ENCODE results near the gene GSG1L. TPM values are rescaled to one million over a fixed set of nuclear protein-coding genes. Genes with fewer than 3 reads are reported as not detected.
"Not testable (repeated sequence)": the region's sequence is repeated elsewhere in the genome, so short reads cannot be mapped to it uniquely, and the experiment has no call there.

The GSG1L gene
- polyA plus RNA-seq, 1 donor (not counting 4 experiments of a cell fraction or from before 2014, with no cell fraction given): not detected

DNA sequence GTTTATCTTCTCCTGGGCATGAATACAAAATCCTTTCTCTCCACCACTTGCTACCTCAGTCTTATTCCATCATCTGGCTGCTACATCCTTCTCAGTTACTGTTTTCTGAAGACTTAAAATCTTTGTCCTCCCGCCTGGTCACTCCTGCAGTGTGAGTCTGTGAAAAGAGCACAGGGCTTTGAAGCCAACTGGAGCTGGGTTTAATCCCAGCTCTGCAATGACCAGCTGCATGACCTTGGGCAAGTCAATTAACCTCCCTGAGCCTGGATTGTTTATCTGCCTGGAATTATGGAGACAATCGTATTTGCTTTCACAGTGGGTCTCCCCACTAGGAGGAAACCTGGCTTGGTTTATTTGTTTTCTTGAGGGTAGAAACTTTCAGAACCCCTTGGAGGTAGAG is 183.2 kb downstream of the GSG1L start:
- no peaks in the 10 kb centered on the region for H3K4me1 ChIP-seq (ENCODE audit: control insufficient read depth, extremely low read depth, insufficient read depth, low read length)
- H4K20me1 ChIP-seq (ENCODE audit: control insufficient read depth, extremely low read depth, insufficient read depth, low read length): no peaks in the 10 kb centered on the region
- H3K9ac ChIP-seq (ENCODE audit: control insufficient read depth, extremely low read depth, insufficient read depth, low read length): no peak overlapping the region
- H3K27ac ChIP-seq (ENCODE audit: control insufficient read depth, insufficient read depth, low read length): no peak overlapping the region
- FAIRE-seq (no peak), DNase-seq (ENCODE audit: low read depth, low spot score) (no peak)
- H3K9me3 ChIP-seq (ENCODE audit: control insufficient read depth, low read depth, low read length): peaks cover 3% of the 10 kb centered on the region
- H3K79me2 ChIP-seq (ENCODE audit: control insufficient read depth, insufficient read depth, low read length): no peaks in the 10 kb centered on the region
- no peak overlapping the region for H3K4me3 ChIP-seq (ENCODE audit: control insufficient read depth in 2 of 3, extremely low read depth in 1 of 3, insufficient read depth in 2 of 3, low read depth in 1 of 3, low read length in 3 of 3)
- H3K36me3 ChIP-seq (ENCODE audit: control insufficient read depth in 2 of 2, extremely low read depth in 1 of 2, insufficient read depth in 2 of 2, low read length in 2 of 2): no peaks in the 10 kb centered on the region
- no peak for TF ChIP-seq EZH2 (IDR thresholded peaks at IDR 0.05; ENCODE audit: low read length)
- TF ChIP-seq, protein P1, sequence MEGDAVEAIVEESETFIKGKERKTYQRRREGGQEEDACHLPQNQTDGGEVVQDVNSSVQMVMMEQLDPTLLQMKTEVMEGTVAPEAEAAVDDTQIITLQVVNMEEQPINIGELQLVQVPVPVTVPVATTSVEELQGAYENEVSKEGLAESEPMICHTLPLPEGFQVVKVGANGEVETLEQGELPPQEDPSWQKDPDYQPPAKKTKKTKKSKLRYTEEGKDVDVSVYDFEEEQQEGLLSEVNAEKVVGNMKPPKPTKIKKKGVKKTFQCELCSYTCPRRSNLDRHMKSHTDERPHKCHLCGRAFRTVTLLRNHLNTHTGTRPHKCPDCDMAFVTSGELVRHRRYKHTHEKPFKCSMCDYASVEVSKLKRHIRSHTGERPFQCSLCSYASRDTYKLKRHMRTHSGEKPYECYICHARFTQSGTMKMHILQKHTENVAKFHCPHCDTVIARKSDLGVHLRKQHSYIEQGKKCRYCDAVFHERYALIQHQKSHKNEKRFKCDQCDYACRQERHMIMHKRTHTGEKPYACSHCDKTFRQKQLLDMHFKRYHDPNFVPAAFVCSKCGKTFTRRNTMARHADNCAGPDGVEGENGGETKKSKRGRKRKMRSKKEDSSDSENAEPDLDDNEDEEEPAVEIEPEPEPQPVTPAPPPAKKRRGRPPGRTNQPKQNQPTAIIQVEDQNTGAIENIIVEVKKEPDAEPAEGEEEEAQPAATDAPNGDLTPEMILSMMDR (optimal IDR thresholded peaks at IDR 0.05 in 1 of 3, IDR thresholded peaks at IDR 0.05 in 1 of 3, conservative IDR thresholded peaks at IDR 0.05 in 1 of 3; ENCODE audit: extremely low read depth in 1 of 3, insufficient read depth in 2 of 3, low read length in 3 of 3): no peak
- no peak overlapping the region for H3K4me2 ChIP-seq (ENCODE audit: control insufficient read depth, extremely low read depth, insufficient read depth, low read depth, low read length)
- H2AFZ ChIP-seq (ENCODE audit: control insufficient read depth, low read length): no peak overlapping the region
- H3K27me3 ChIP-seq (ENCODE audit: control insufficient read depth, extremely low read depth, insufficient read depth, low read length): no peaks in the 10 kb centered on the region
- H3K9me1 ChIP-seq (ENCODE audit: control insufficient read depth, extremely low read depth, insufficient read depth, low read length): no peaks in the 10 kb centered on the region
- dilution Hi-C loops (cut with MboI; ENCODE audit: extremely low pct_ligation_motif_present, low sequenced_read_pairs): no loop called here

- H3K4me2 ChIP-seq (ENCODE audit: control insufficient read depth, extremely low read depth, insufficient read depth, low read depth, low read length): no peak overlapping the region
- dilution Hi-C loops (cut with MboI; ENCODE audit: extremely low pct_ligation_motif_present, low sequenced_read_pairs): no loop called here
- FAIRE-seq: no peak
- no peak overlapping the region for H3K4me3 ChIP-seq (ENCODE audit: control insufficient read depth in 2 of 3, extremely low read depth in 1 of 3, insufficient read depth in 2 of 3, low read depth in 1 of 3, low read length in 3 of 3)
- H2AFZ ChIP-seq (ENCODE audit: control insufficient read depth, low read length): no peak overlapping the region
- H3K27ac ChIP-seq (ENCODE audit: control insufficient read depth, insufficient read depth, low read length): no peak overlapping the region
- no peaks in the 10 kb centered on the region for H3K36me3 ChIP-seq (ENCODE audit: control insufficient read depth in 2 of 2, extremely low read depth in 1 of 2, insufficient read depth in 2 of 2, low read length in 2 of 2)
- H3K9me3 ChIP-seq (ENCODE audit: control insufficient read depth, low read depth, low read length): peaks cover 5% of the 10 kb centered on the region
- H3K4me1 ChIP-seq (ENCODE audit: control insufficient read depth, extremely low read depth, insufficient read depth, low read length): no peaks in the 10 kb centered on the region
- no peaks in the 10 kb centered on the region for H3K79me2 ChIP-seq (ENCODE audit: control insufficient read depth, insufficient read depth, low read length)
- H3K9me1 ChIP-seq (ENCODE audit: control insufficient read depth, extremely low read depth, insufficient read depth, low read length): no peaks in the 10 kb centered on the region
- no peaks in the 10 kb centered on the region for H4K20me1 ChIP-seq (ENCODE audit: control insufficient read depth, extremely low read depth, insufficient read depth, low read length)
- H3K27me3 ChIP-seq (ENCODE audit: control insufficient read depth, extremely low read depth, insufficient read depth, low read length): no peaks in the 10 kb centered on the region
- no peak overlapping the region for H3K9ac ChIP-seq (ENCODE audit: control insufficient read depth, extremely low read depth, insufficient read depth, low read length)
- no peak for DNase-seq (ENCODE audit: low read depth, low spot score)
- TF ChIP-seq, protein P1 (optimal IDR thresholded peaks at IDR 0.05 in 1 of 3, IDR thresholded peaks at IDR 0.05 in 1 of 3, conservative IDR thresholded peaks at IDR 0.05 in 1 of 3; ENCODE audit: extremely low read depth in 1 of 3, insufficient read depth in 2 of 3, low read length in 3 of 3): no peak
- no peak for TF ChIP-seq EZH2 (IDR thresholded peaks at IDR 0.05; ENCODE audit: low read length)
Observed at GRCh38 chr16:27879601-27880247, 183.8 kb downstream of the GSG1L start.

GRCh38 chr16:27872627-27873026 is 190.9 kb downstream of the GSG1L start:
- DNase-seq (ENCODE audit: low read depth, low spot score); H3K79me2 ChIP-seq (ENCODE audit: control insufficient read depth, insufficient read depth, low read length); H3K9me3 ChIP-seq (ENCODE audit: control insufficient read depth, low read depth, low read length); H3K27me3 ChIP-seq (ENCODE audit: control insufficient read depth, extremely low read depth, insufficient read depth, low read length); FAIRE-seq; dilution Hi-C loops (cut with MboI; ENCODE audit: extremely low pct_ligation_motif_present, low sequenced_read_pairs); H3K9ac ChIP-seq (ENCODE audit: control insufficient read depth, extremely low read depth, insufficient read depth, low read length); H3K27ac ChIP-seq (ENCODE audit: control insufficient read depth, insufficient read depth, low read length); H3K4me2 ChIP-seq (ENCODE audit: control insufficient read depth, extremely low read depth, insufficient read depth, low read depth, low read length); H3K4me3 ChIP-seq (ENCODE audit: control insufficient read depth in 2 of 3, extremely low read depth in 1 of 3, insufficient read depth in 2 of 3, low read depth in 1 of 3, low read length in 3 of 3); H3K36me3 ChIP-seq (ENCODE audit: control insufficient read depth in 2 of 2, extremely low read depth in 1 of 2, insufficient read depth in 2 of 2, low read length in 2 of 2); H3K4me1 ChIP-seq (ENCODE audit: control insufficient read depth, extremely low read depth, insufficient read depth, low read length); H3K9me1 ChIP-seq (ENCODE audit: control insufficient read depth, extremely low read depth, insufficient read depth, low read length); H4K20me1 ChIP-seq (ENCODE audit: control insufficient read depth, extremely low read depth, insufficient read depth, low read length); H2AFZ ChIP-seq (ENCODE audit: control insufficient read depth, low read length): not testable (repeated sequence)

All from keratinocyte (primary cell).